Endothelial cell of umbilical vein (primary cell): ENCODE data around the gene ADGRB2.

Source experiments
- CTCF ChIP-seq, 2 donors: IDR thresholded peaks; 1 replicate in 1 of 2; 2 replicates in 1 of 2; pipeline ENCODE4 v1.5.1; 2011; ENCODE audit warnings: low read length in 2 of 2, mild to moderate bottlenecking in 2 of 2, moderate library complexity in 2 of 2, control low read depth in 1 of 2, inconsistent platforms in 1 of 2, low read depth in 1 of 2; ENCODE audit not compliant: insufficient read depth in 1 of 2; ENCODE audit errors: extremely low read depth in 1 of 2
- EZH2 ChIP-seq: IDR thresholded peaks from 2 replicates; pipeline ENCODE4 v1.6.1; 2012; ENCODE audit warnings: borderline replicate concordance, low read depth, mild to moderate bottlenecking, moderate library complexity, low read length, inconsistent platforms; ENCODE audit not compliant: severe bottlenecking
- FOS ChIP-seq: IDR thresholded peaks from 2 replicates; pipeline ENCODE4 v1.6.1; 2011; ENCODE audit warnings: mild to moderate bottlenecking, low read length, moderate library complexity, borderline replicate concordance; ENCODE audit not compliant: insufficient read depth
- MYC ChIP-seq: IDR thresholded peaks from one replicate; pipeline ENCODE4 v1.6.1; 2011; ENCODE audit warnings: mild to moderate bottlenecking, low read depth, low read length
- POLR2A ChIP-seq: IDR thresholded peaks from 2 replicates; pipeline ENCODE4 v1.6.1; 2012; ENCODE audit warnings: low read depth, mild to moderate bottlenecking, control low read depth, low read length
- POLR2AphosphoS5 ChIP-seq: IDR thresholded peaks from 2 replicates; pipeline ENCODE4 v1.6.1; 2012; ENCODE audit warnings: low read depth, mild to moderate bottlenecking, control low read depth, low read length, moderate library complexity; ENCODE audit not compliant: insufficient read depth

- TF ChIP-seq CTCF (IDR thresholded peaks at IDR 0.05; ENCODE audit: extremely low read depth in 1 of 2, insufficient read depth in 1 of 2, low read depth in 1 of 2, low read length in 2 of 2) (no peak), EZH2 (no peak), POLR2AphosphoS5 (no peak), POLR2A (no peak), FOS (no peak), MYC (no peak)
Measured at GRCh38 chr1:31715873-31716220, 48.3 kb downstream of the ADGRB2 start.
